ENCODE measurements around the gene FRMD5. TPM values are rescaled to one million over a fixed set of nuclear protein-coding genes. Genes with fewer than 3 reads are reported as not detected.

FRMD5 gene
- total RNA-seq, 1 donor from 2014 or later, result 9.9 TPM

GRCh38 chr15:43915631-43916325 lies 279.3 kb downstream of the FRMD5 start:
- Histone ChIP-seq H3K4me3 (ENCODE audit: low read depth, low read length) (no peak overlapping the region), H3K27me3 (ENCODE audit: control insufficient read depth, insufficient read depth, low read length) (no peaks in the 10 kb centered on the region), H3K36me3 (ENCODE audit: control insufficient read depth, insufficient read depth, low read length) (no peaks in the 10 kb centered on the region)
- no peak for TF ChIP-seq CTCF (IDR thresholded peaks at IDR 0.05; ENCODE audit: insufficient read depth, low read length, poor library complexity, severe bottlenecking)
- no peak for DNase-seq (ENCODE audit: low read depth)

- Histone ChIP-seq H3K4me3 (ENCODE audit: low read depth, low read length) (no peak overlapping the region), H3K36me3 (ENCODE audit: control insufficient read depth, insufficient read depth, low read length) (no peaks in the 10 kb centered on the region), H3K27me3 (ENCODE audit: control insufficient read depth, insufficient read depth, low read length) (no peaks in the 10 kb centered on the region)
- TF ChIP-seq CTCF (IDR thresholded peaks at IDR 0.05; ENCODE audit: insufficient read depth, low read length, poor library complexity, severe bottlenecking), result no peak
- no peak for DNase-seq (ENCODE audit: low read depth)
Measured at GRCh38 chr15:43913941-43914340, 281.1 kb downstream of the FRMD5 start.

- no peaks in the 10 kb centered on the region for H3K27me3 ChIP-seq (ENCODE audit: control insufficient read depth, insufficient read depth, low read length)
- TF ChIP-seq CTCF (IDR thresholded peaks at IDR 0.05; ENCODE audit: insufficient read depth, low read length, poor library complexity, severe bottlenecking), result no peak
- no peaks in the 10 kb centered on the region for H3K36me3 ChIP-seq (ENCODE audit: control insufficient read depth, insufficient read depth, low read length)
- DNase-seq (ENCODE audit: low read depth), result peak; percentile 98
- no peak overlapping the region for H3K4me3 ChIP-seq (ENCODE audit: low read depth, low read length)
Measured at GRCh38 chr15:43913026-43913780, 281.9 kb downstream of the FRMD5 start.

- no peaks in the 10 kb centered on the region for H3K36me3 ChIP-seq (ENCODE audit: control insufficient read depth, insufficient read depth, low read length)
- DNase-seq (ENCODE audit: low read depth), result no peak
- TF ChIP-seq CTCF (IDR thresholded peaks at IDR 0.05; ENCODE audit: insufficient read depth, low read length, poor library complexity, severe bottlenecking), result no peak
- no peak overlapping the region for H3K4me3 ChIP-seq (ENCODE audit: low read depth, low read length)
- H3K27me3 ChIP-seq (ENCODE audit: control insufficient read depth, insufficient read depth, low read length), result no peaks in the 10 kb centered on the region
Measured at GRCh38 chr15:43912208-43912607, 282.9 kb downstream of the FRMD5 start.

- DNase-seq (ENCODE audit: low read depth), result no peak
- Histone ChIP-seq H3K36me3 (ENCODE audit: control insufficient read depth, insufficient read depth, low read length) (no peaks in the 10 kb centered on the region), H3K4me3 (ENCODE audit: low read depth, low read length) (no peak overlapping the region), H3K27me3 (ENCODE audit: control insufficient read depth, insufficient read depth, low read length) (no peaks in the 10 kb centered on the region)
- no peak for TF ChIP-seq CTCF (IDR thresholded peaks at IDR 0.05; ENCODE audit: insufficient read depth, low read length, poor library complexity, severe bottlenecking)
Measured at GRCh38 chr15:43911235-43911781, 283.8 kb downstream of the FRMD5 start.
